ENCODE results near the gene BMP6.

Gene BMP6

DNA sequence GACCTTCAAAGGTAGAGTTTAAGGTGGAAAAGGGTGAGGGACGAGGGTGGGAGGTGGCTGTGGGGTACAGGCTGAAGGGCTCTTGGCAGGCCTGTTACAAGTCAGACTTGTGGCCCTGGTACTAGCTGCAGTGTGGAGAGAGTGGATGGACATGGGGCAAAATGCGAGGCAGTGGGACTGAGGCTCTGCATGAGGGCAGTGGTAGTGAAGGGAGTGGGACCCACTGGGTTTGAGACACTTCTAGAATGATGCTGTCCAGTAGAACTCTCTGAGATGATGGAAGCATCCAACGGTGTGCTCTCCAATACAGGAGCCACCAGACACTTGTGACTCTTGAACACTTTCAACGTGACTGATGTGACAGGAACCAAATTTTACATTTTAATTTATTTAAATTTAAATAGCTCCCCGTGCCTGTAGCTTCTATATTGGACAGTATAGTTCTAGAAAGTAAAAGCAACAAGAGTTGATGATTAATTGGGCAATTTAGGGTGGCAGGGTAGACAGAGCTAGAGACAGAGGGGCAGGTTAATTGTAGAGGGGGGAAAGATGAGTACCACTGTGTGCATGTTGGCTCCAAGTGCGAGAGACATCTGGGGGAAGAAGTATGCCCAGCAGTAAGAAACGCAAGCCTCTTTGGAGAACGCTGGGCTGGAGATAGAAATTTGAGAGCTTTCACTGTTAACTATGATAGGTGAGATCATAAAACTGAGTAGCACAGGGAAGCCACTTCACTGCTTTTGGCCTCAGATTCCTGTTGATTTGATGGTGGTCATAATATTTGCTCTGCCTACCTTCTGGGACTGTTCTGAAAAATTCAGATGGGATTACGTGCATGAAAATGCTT is 107.2 kb downstream of the BMP6 start:
- no peak for DNase-seq

DNA sequence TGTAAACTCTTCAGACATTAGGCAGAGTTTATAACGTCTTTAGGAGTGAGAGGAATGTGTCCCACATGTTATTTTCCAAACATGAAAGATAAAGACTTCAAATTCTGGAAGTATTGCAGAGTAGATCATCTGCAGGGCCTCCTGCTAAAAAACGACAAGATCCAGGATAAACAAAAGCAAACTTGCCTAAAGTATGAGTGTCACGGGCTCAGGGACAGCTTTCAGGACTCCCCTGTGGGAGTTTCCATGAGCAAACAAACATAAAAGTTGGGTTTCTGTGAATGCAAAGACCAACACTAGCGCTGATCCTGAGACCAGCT is 107.8 kb downstream of the BMP6 start:
- no peak for DNase-seq

DNA sequence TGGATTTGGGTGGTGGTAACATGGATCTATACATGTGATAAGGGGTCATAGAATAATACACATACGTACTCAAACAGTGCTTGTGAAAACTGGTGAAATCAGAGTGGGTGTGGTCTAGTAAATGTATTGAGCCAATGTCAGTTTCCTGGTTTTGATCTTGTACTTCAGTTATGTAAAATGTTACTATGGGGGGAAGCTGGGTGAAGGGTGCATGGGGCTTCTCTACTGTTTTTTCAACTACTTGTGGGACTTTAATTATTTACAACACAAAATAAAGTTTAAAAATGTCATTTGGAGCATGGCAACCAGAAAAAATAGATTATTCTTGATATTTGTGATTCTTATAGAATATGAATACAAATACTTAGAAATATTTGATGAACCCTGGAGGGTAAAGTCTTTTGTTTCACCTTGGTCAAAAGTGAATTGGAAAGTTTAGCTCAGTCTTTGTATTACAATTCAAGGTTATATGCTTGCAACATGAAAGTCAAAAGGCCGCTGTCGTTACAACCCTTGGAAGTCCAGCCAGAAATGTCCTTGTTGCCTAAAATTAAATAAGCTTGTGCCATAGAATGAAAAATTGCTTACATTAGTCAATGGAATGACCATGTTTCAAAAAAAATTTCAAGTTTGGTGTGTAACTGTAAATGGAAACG is 110.6 kb downstream of the BMP6 start:
- DNase-seq: no peak

DNA sequence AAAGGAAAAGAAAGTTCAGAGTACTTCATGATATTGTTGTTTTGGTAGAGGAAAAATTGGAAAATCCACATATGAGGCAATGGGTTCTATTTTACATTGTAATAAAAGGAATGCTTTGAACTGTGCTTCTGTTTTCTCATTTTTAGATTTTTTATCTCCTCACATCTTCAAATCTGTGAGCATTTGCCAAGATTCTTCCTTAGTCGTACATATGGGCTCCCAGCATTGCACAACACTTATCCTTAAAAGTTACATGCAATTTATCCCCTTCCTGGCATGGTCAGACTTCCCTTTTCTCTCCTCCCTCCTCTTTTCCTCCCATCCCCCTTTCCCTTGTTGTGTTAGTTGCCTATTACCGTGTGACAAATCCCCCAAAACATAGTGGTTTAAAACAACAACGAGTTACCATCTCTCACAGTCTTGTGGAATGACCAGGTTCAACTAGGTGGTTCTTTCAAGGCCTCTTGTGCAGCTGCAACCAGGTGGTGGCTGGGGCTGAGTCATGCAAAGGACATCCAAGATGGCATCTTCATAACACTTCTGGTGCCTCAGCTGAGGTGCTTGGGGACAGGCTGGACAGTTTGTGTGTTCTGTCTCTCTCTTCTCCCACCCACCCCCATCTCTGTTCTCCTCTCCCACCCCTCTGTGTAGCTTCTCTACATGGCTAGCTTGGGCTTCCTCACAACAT is 116.0 kb downstream of the BMP6 start:
- DNase-seq: no peak

DNA sequence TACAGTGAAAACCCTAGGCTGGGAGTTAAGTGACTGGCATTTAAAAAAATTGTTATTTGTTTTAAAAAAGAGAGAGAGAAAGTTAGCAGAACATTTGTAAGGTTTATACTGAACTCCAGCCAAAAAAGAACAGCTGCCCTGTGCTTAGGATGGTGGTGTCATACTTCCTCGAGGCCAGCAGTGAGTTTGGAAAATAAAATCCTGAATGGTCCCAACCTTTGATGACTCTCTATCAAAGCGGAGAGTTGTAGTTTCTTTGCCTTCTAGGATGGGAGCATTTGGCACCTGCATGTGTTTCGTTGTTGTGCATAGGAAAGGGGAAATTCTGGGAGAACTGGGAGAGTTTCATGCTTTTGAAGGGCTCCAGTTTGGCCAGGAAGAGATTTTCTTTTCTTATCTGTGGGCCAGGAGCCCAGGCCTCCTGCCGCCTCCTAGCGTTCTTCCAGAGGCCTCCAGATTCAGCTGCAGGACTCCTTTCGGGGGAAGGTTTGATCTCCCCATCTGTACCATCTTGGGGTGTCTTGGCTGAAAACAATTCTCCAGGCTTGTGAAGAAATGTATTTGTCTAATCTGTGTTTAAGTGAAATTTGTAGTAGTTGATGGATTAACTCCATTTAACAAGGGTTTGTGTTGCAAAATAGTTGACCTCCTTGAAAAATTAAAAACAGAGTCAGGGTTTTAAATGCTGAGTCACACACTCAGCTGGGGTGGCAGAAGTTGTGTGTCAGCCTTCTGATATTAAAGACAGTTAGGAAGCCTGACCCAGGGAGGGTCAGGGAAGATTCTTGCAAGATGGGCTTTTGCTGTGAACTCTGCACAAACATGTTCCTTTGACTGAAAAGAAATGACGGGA is 121.3 kb downstream of the BMP6 start:
- no peak for DNase-seq

DNA sequence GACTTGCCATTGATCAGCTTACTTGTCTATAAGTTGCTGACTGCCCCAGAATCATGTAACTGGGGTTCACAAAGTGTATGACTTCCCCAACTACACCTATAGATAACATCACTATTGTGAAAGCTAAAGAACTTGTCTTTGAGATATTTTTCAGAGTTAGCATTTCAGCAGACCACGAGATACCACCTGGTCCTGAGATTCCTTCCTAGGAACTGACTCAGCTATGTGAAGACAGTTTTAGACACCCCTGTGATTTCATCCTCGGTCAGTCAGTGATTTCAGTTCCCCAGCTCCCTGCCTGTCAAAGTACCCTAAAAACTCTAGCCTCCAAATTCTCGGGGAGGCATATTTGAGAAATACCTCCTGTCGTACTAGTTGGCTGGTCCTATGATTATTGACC is 122.3 kb downstream of the BMP6 start:
- no peak for DNase-seq

DNA sequence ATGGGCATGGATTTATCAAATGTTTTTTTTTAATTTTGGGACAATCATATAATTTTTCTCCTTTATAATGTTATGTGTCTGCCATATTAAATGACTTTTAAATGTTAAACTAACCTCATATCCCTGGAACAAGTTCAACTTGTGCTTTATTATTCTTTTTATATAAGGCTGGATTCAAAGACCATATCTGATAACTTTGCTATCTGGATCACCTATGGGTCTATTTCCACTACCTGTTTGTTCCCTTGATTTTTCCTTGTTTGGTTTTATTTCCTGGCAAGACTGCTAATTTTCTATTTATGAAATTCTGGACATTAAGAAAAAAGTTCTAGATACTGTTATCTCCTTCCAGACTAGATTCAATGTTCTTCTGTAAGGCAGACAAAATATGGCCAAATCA is 125.9 kb downstream of the BMP6 start:
- DNase-seq: no peak

DNA sequence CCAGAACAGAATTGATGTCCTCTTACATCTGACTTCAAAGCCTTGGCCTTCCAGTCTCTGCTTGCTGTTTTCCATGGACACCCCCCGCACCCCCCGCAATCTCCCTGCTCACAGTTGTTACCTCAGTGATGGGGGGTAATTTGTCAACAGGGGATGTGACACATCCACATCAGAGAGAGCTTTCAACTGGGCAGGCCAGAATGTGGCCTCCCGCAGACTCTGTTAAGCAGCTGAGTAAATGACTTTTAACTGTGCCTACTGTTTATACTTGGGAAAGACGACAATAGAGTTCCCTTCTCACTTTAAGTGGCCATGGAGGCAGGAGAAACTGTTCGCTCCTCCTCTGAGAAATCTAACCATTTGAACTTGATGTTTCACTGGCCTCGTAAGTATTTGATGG is 133.7 kb downstream of the BMP6 start:
- DNase-seq: no peak

DNA sequence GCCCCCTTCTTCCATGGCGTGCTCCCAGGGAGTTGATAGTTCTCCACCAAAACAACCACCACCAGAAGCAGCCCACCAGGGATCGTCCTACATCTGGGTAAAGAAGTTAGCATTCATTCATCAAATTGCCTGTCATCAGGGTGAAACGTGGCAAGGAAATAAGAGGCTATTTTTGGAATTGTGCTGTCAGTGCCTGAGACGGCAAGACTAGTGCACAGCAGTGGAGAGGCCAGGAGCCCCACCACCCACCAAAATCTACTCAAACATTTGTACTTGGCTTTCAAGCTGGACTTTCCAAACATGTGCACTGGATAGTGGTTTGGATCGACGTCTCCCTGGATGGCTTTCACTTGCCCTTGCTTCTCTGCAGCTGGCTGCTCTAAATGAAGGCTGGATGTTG is 139.9 kb downstream of the BMP6 start:
- DNase-seq: no peak

DNA sequence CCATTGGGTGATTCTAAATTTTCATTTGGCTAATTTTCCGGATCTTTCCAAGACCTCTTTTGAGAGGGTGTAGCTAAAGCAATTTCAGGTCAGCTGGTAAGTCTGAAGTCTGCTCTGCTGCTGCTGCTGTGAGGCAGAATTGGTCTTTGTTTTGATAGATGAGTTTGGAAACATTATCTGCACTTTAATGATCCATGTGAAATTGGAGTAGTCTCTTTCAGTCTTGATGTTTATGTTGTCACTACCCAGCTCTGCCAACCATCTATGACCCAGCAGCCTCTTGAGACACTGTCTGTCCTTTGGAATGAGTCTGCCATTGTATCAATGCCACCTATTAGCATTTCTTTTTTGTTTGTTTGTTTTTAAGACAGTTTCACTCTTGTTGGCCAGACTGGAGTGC is 140.6 kb downstream of the BMP6 start:
- no peak for DNase-seq

DNA sequence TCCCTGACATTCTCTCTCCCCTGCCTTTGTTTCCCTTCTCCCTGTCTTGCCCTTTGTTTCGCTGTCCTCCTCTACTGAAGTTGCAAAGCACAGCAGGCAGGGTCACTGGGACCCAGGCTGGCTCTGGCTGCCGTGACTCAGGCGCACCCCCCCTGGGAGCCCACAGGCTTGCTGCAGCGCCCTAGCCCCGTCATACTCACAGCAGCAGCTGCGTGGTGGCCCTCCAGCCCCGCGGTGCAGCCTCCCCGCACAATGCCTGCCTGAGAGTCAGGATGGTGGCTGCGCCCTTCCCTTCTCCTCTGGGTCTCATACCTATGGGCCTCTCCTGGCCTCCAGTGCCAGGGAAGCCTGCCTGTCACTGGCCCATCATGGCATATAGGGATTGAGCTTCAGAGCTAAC is 143.0 kb downstream of the BMP6 start:
- no peak for DNase-seq

DNA sequence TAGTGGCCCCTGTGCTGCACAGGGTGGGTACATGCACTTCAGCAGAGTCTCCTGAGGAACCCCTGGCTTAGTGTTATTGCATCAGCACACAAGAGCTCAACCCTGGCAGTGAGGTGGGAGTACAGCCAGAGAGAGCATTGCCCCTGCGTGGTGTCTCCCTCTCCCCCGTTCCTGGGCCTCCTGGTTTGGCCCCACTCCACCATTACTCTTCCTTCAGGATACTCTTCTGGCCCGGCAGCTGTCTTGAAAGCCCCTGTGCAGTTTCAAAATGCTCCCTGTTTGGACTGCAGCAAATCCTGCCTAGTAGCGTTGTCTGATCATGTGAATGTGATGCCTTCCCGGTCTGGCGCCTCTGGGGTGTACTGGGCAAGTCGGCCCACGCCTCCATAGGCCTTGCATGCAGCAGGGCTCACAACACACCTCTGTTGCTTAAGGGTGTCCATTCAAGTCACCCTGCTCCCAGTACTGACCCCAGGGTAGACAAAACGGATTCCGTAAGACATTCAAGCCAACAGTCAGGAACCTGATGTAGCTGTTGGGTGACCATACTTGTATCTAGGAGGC is 152.6 kb downstream of the BMP6 start:
- no peak for DNase-seq

DNA sequence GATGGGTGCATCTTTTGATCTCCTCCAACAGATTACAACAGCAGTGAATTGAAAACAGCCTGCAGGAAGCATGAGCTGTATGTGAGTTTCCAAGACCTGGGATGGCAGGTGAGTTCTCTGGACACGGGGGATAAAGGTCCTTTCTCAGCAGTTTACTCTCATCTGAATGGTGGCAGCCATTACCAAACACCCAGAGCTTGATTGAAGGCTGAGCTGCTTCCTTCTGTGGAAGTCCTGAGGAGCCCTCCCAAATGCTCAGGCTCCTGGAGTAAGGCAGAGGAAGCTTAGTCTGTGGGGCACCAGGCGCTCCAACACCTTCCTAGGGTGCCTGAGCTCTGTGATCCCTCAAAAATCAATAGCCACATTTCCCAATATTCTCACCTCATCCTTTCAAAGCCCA is 153.1 kb downstream of the BMP6 start:
- no peak for DNase-seq

DNA sequence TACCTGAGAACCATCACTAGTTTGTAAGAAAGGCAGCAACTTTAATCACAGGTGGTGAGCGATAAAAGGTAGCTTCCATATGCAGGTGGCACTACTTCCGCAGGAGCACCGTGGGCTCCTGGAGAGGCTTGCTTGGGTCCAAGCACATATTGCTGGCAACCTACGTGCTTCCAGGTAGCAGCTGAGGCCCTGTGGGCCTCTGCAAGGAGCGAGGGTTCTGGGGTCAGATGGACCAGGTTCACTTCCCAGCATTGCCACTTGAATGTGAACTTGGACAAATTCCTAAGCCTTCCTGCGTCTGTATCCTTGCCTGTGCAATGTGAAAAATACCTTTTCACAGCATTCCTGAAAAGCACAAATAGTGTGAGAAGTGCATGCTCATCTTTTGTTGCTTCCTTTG is 153.7 kb downstream of the BMP6 start:
- no peak for DNase-seq

DNA sequence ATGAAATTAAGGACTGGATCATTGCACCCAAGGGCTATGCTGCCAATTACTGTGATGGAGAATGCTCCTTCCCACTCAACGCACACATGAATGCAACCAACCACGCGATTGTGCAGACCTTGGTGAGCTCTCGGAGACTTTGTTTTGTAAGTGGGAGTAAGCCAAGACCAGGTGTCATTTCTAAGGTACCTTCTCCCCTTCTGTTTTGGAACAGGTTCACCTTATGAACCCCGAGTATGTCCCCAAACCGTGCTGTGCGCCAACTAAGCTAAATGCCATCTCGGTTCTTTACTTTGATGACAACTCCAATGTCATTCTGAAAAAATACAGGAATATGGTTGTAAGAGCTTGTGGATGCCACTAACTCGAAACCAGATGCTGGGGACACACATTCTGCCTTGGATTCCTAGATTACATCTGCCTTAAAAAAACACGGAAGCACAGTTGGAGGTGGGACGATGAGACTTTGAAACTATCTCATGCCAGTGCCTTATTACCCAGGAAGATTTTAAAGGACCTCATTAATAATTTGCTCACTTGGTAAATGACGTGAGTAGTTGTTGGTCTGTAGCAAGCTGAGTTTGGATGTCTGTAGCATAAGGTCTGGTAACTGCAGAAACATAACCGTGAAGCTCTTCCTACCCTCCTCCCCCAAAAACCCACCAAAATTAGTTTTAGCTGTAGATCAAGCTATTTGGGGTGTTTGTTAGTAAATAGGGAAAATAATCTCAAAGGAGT is 154.2 kb downstream of the BMP6 start:
- no peak for DNase-seq

DNA sequence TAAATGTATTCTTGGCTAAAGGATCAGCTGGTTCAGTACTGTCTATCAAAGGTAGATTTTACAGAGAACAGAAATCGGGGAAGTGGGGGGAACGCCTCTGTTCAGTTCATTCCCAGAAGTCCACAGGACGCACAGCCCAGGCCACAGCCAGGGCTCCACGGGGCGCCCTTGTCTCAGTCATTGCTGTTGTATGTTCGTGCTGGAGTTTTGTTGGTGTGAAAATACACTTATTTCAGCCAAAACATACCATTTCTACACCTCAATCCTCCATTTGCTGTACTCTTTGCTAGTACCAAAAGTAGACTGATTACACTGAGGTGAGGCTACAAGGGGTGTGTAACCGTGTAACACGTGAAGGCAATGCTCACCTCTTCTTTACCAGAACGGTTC is 154.8 kb downstream of the BMP6 start:
- no peak for DNase-seq

DNA sequence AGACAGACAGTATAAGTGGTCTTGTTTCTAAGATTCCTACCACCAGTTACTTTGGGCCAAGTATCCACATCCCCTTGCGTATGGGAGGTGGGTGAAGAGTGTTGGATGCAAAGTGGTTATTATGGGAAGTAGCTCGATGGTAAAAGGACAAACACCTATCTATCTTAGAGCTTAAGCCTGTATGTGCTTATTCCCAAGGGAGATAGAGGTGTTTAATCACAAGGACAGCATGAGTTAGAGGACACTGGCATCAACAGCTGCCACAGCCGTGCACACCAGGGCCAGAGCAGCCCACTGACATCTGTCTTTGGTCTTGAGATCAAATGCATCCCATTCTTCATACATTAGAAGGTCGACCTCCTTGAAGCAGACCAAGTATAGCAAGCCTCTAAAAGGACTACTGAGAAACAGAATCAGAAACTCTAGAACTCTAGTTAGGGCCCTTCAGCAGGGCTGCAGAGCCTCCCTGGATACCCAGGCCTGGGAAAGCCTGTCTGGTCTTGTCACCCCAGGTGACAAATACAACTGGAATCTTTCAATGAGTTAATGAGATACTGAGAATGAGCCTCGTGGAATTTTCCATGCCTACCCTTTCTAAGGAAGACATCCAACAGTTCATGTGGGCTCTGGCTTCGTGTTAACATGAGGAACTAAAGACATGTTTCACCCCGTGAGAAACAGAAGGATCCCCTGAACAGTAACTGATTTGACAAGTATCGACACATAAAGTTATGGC is 156.0 kb downstream of the BMP6 start:
- DNase-seq: no peak

DNA sequence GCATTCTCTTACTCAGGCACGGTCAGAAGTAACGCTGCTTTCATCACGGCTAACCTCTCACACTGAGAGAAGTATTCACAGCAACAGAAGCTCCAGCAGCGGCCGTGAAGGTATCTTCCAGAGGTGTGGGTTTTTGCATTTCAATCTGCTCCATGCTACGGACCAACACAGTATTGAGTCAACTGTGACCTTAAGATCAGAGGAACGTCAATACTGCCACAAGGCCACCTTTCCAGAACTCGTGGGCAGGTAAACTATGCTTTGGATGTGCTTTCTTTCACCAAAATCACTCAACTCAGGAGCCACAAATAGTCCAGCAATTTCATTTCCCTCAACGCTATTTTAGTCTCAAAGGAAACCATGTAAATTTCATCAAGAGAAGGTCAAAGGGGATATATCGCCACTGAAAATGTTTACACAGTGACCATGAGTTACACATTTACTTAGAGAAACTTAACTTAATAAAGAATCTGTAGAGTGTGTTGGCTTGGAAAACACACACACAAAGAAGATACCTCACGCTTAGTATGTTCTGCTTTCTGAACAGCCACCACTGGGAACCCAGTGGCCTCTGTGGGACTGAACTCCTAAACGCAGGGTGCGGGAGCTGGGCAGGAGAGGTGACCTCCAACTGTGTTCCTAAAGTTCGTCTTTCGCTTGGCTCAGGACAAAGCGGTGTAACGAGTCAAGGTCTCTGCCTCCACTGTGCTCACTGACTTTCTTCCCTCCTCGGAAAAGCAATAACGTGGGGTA is 156.8 kb downstream of the BMP6 start:
- DNase-seq: no peak

DNA sequence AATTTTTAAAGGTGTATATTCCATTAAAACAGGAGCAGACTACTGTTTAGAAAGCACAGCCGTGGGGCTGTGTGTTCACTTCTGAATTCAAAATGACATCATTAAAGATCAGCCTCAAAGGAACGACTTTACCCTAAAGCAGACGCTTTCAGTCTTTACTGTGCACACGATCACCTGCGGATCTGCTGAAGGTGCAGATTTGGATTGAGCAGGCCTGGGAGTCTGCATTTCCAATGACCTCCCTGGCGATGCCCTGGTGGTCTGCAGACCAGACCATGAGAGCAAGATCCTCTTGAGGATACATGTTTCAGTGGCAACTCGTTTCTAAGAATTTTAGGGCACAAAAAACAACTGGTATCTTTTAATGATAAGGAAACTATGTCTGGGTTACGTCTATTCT is 157.5 kb downstream of the BMP6 start:
- DNase-seq: no peak

DNA sequence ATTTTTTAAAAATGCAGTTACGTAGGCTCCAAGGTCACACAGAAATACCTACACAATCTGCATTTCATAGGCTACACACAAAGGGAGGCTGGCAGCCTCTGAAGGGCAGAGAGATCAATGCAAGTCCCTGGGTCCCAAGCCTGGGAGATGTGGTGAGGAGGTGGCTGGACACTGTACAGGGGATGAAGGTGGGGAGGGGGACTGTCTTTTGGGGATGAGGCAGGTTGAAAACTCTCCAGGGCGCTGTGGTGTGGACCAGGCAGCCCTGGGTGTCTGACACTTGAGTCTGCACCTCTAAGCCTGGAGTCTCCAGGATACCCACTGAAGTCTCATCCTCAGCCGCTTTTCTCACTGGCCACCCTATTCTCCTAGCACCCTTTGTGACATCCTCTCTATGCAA is 160.2 kb downstream of the BMP6 start:
- DNase-seq: no peak
